K562 (cell line): ENCODE data around the gene ARPC4. TPM values are rescaled to one million over a fixed set of nuclear protein-coding genes. Genes with fewer than 3 reads are reported as not detected.

Experiments used
- BCOR ChIP-seq: fragments of 450-650 bp; IDR thresholded peaks from 2 replicates; pipeline ENCODE4 v1.6.1; 2016
- CREM ChIP-seq: IDR thresholded peaks from 2 replicates; pipeline ENCODE4 v1.6.1; 2014; ENCODE audit warnings: antibody characterized with exemption, low read depth
- E2F3 ChIP-seq: fragments of 250-450 bp; sonication (Bioruptor Pico); IDR thresholded peaks from 2 replicates; pipeline ENCODE4 v1.4.0; 2020; ENCODE audit warnings: mild to moderate bottlenecking
- FOXA3 ChIP-seq, 2 experiments: fragments of 450-650 bp in 1 of 2; sonication (generic) in 1 of 2; formaldehyde crosslinking; IDR thresholded peaks in 1 of 2; conservative IDR thresholded peaks in 1 of 2; 2 replicates each; pipeline versions ENCODE4 v1.4.0 to v1.8.0; 2020 to 2022; ENCODE audit warnings: mild to moderate bottlenecking in 2 of 2, missing genetic modification reagents in 1 of 2
- FUS ChIP-seq: fragments of 200-400 bp; formaldehyde crosslinking; optimal IDR thresholded peaks from 2 replicates; pipeline ENCODE3; 2017; ENCODE audit warnings: low read depth, low read length
- HDAC8 ChIP-seq: fragments of 450-650 bp; IDR thresholded peaks from 2 replicates; pipeline ENCODE4 v1.6.1; 2016; ENCODE audit warnings: mild to moderate bottlenecking, missing genetic modification characterization, moderate library complexity, missing compliant biosample characterization
- KLF10 ChIP-seq: fragments of 250-450 bp; sonication (Bioruptor Pico); IDR thresholded peaks from 2 replicates; pipeline ENCODE4 v1.6.1; 2021; ENCODE audit warnings: matching md5 sums
- KLF13 ChIP-seq: fragments of 450-650 bp; IDR thresholded peaks from 2 replicates; pipeline ENCODE4 v1.6.1; 2016; ENCODE audit warnings: missing genetic modification characterization, low read depth, mild to moderate bottlenecking, missing compliant biosample characterization, moderate library complexity, borderline replicate concordance
- MXI1 ChIP-seq: IDR thresholded peaks from 2 replicates; pipeline ENCODE4 v1.6.1; 2011; ENCODE audit warnings: low read depth, mild to moderate bottlenecking, improper control_type of control experiment, low read length
- NRF1 ChIP-seq, 2 experiments: fragments of 450-650 bp; IDR thresholded peaks in 1 of 2; conservative IDR thresholded peaks in 1 of 2; 2 replicates each; pipeline ENCODE4 v1.6.1; 2014; ENCODE audit warnings: mild to moderate bottlenecking in 2 of 2
- RAD21 ChIP-seq, 2 experiments: fragments of 250-450 bp in 1 of 2; fragments of 450-650 bp in 1 of 2; sonication (Bioruptor Pico) in 1 of 2; formaldehyde crosslinking in 1 of 2; IDR thresholded peaks in 1 of 2; conservative IDR thresholded peaks in 1 of 2; 2 replicates each; pipeline versions ENCODE4 v1.4.0 to v1.8.0; 2020 to 2022; ENCODE audit warnings: mild to moderate bottlenecking in 2 of 2, moderate library complexity in 1 of 2
- RB1 ChIP-seq: fragments of 450-650 bp; IDR thresholded peaks from 2 replicates; pipeline ENCODE4 v1.6.1; 2017; ENCODE audit warnings: low read depth, mild to moderate bottlenecking
- RBM25 ChIP-seq: fragments of 200-400 bp; formaldehyde crosslinking; IDR thresholded peaks from 2 replicates; pipeline ENCODE4 v1.6.1; 2018; ENCODE audit warnings: low read length, low read depth, moderate library complexity; ENCODE audit not compliant: severe bottlenecking
- REST ChIP-seq, 2 experiments: fragments of 450-650 bp; formaldehyde crosslinking in 1 of 2; IDR thresholded peaks; 2 replicates each; pipeline versions ENCODE4 v1.4.0 to v1.6.1; 2014 to 2020; ENCODE audit warnings: mild to moderate bottlenecking in 2 of 2, borderline replicate concordance in 1 of 2, low read depth in 1 of 2
- SAFB ChIP-seq: fragments of 200-400 bp; formaldehyde crosslinking; IDR thresholded peaks from 2 replicates; pipeline ENCODE4 v1.6.1; 2017; ENCODE audit warnings: low read depth, low read length, borderline replicate concordance
- SP1 ChIP-seq: sonication (generic); formaldehyde crosslinking; IDR thresholded peaks from 2 replicates; pipeline ENCODE4 v1.8.1; 2022; ENCODE audit warnings: mild to moderate bottlenecking, missing genetic modification reagents
- SREBF1 ChIP-seq: fragments of 150-350 bp; IDR thresholded peaks from 2 replicates; pipeline ENCODE4 v1.6.1; 2014; ENCODE audit warnings: antibody characterized with exemption, low read depth, low read length, borderline replicate concordance
- STAG1 ChIP-seq: sonication (generic); formaldehyde crosslinking; IDR thresholded peaks from 2 replicates; pipeline ENCODE4 v1.5.0; 2020; ENCODE audit warnings: missing genetic modification reagents, borderline replicate concordance
- THRAP3 ChIP-seq: fragments of 450-650 bp; IDR thresholded peaks from 2 replicates; pipeline ENCODE4 v1.6.1; 2016; ENCODE audit warnings: mild to moderate bottlenecking, inconsistent platforms, borderline replicate concordance
- TRIM28 ChIP-seq: fragments of 450-650 bp; IDR thresholded peaks from 2 replicates; pipeline ENCODE4 v1.6.1; 2017
- ZNF165 ChIP-seq: fragments of 250-450 bp; sonication (Bioruptor Pico); IDR thresholded peaks from 2 replicates; pipeline ENCODE4 v1.4.0; 2020; ENCODE audit warnings: borderline replicate concordance
- polyA plus RNA-seq, 8 experiments: library from polyadenylated mRNA; depleted of rRNA in 4 of 8; stranded (reverse) in 5 of 8; unstranded in 3 of 8; fragments of >200 nt; fragmentation: Nextera tagmentation in 2 of 8; fragmentation: Illumina TruSeq in 1 of 8; extraction: Ambion mirVana in 2 of 8; extraction: Trizol in 1 of 8; gene quantifications; 2 replicates each; pipeline versions ENCODE4 v1.2.1 to v1.2.3, GENCODE V29; 2011 to 2014; ENCODE audit warnings: inconsistent platforms in 1 of 8, missing spikeins in 1 of 8
- total RNA-seq, 7 experiments: library from RNA; depleted of rRNA in 6 of 7; stranded (reverse); fragments of >200 nt in 6 of 7; fragmentation: Illumina TruSeq in 2 of 7; extraction: Trizol in 2 of 7; gene quantifications; 2 replicates each; pipeline versions ENCODE4 v1.2.1 to v1.2.3, GENCODE V29; 2011 to 2021; ENCODE audit warnings: low replicate concordance in 1 of 7

Gene ARPC4
- total and polyA plus RNA-seq, 9 of the 15 experiments (the other 6 are each of a cell fraction or from before 2014, with no cell fraction given), result 20.1 to 153 (median 119) TPM

DNA sequence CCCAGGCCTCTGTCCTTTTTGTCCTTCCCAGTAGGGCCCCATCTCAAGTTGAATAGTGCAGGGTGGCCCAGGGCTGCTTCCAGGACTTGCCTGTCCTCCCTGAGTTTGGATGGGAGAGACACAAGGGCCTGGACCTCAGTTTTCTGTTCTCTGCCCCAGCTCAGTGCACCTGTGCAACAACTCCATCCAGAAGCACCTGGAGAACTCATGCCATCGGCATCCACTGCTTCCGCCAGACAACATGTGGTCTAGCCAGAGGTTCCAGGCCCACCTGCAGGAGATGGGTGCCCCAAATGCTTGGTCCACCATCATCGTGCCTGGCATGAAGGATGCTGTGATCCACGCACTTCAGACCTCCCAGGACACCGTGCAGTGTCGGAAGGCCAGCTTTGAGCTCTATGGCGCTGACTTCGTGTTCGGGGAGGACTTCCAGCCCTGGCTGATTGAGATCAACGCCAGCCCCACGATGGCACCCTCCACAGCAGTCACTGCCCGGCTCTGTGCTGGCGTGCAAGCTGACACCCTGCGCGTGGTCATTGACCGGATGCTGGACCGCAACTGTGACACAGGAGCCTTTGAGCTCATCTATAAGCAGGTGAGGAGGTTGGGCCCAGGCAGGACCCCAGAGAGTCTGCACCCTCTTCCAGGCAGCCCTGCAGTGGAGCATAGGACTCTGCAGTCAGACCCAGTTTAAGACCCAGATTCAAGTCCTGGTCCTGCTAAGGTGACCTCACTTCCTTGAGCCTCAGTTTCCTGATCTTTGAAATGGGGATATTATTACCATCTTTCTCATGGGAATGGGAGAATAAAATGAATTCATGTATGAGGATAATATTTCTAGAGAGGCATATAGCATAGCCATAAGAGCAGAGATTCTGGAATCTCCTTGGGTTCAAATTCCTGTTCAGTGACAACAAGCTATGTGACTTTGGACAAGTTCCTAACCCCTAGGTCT, 36.2 kb downstream of the ARPC4 start (continued):
- TF ChIP-seq REST (IDR thresholded peaks at IDR 0.05; ENCODE audit: borderline replicate concordance) (no peak), REST (CRISPR knock-in tag; IDR thresholded peaks at IDR 0.05; ENCODE audit: low read depth) (no peak), STAG1 (CRISPR knock-in tag) (no peak), SAFB (no peak), NRF1 (conservative IDR thresholded peaks at IDR 0.05 in 1 of 2, IDR thresholded peaks at IDR 0.05 in 1 of 2) (no peak), TRIM28 (no peak), FUS (no peak), KLF13 (tag) (no peak), ZNF165 (CRISPR knock-in tag) (no peak), BCOR (peak; percentile 81), KLF10 (CRISPR knock-in tag) (no peak), SREBF1 (no peak), RB1 (no peak), SP1 (CRISPR knock-in tag) (no peak), RAD21 (CRISPR knock-in tag; conservative IDR thresholded peaks at IDR 0.05 in 1 of 2, IDR thresholded peaks at IDR 0.05 in 1 of 2) (no peak), FOXA3 (CRISPR knock-in tag; conservative IDR thresholded peaks at IDR 0.05 in 1 of 2, IDR thresholded peaks at IDR 0.05 in 1 of 2) (no peak), THRAP3 (no peak), CREM (no peak), E2F3 (CRISPR knock-in tag) (no peak), RBM25 (peak; percentile 76), HDAC8 (tag) (no peak), MXI1 (no peak)
